Measurements from ENCODE around the gene CA6. TPM values are rescaled to one million over a fixed set of nuclear protein-coding genes. Genes with fewer than 3 reads are reported as not detected.

CA6 gene
- total RNA-seq, 2 experiments from 2014 or later: not detected

- Histone ChIP-seq H3K4me3 (ENCODE audit: low read depth, low read length, poor library complexity, severe bottlenecking) (no peak overlapping the region), H3K9me3 (ENCODE audit: low read length) (no peaks in the 10 kb centered on the region), H2AFZ (ENCODE audit: low read length) (no peak overlapping the region), H3K36me3 (ENCODE audit: insufficient read depth, low read length) (no peaks in the 10 kb centered on the region), H4K20me1 (ENCODE audit: insufficient read depth, low read length) (no peaks in the 10 kb centered on the region), H3K4me2 (ENCODE audit: low read length) (no peak overlapping the region), H3K79me2 (ENCODE audit: insufficient read depth, low read depth, low read length) (no peaks in the 10 kb centered on the region), H3K4me1 (ENCODE audit: insufficient read depth, low read length, poor library complexity, severe bottlenecking) (peaks cover 10% of the 10 kb centered on the region), H3K27ac (ENCODE audit: low read depth, low read length, poor library complexity, severe bottlenecking) (no peak overlapping the region), H3K9me2 (ENCODE audit: insufficient read depth, low read length) (no peaks in the 10 kb centered on the region)
- no TSS peak for BruUV-seq (replicated peaks)
- intact Hi-C loops (cut with micrococcal nuclease; ENCODE audit: unreplicated experiment): no loop called here
- TF ChIP-seq CTCF (conservative IDR thresholded peaks at IDR 0.05; ENCODE audit: low read length) (no peak), EZH2phosphoT487 (IDR thresholded peaks at IDR 0.05; ENCODE audit: borderline replicate concordance, low read depth, low read length) (no peak)
- POLR2A ChIA-PET: interaction anchor here (0.6 to 0.8 kb wide), 3 partner anchors 13 to 133 kb away, joined by 3 read pairs; no protein-coding TSS in a partner anchor
- CTCF ChIA-PET (ENCODE audit: unreplicated experiment): no interaction called here
- DNase-seq (ENCODE audit: low spot score): no peak
These were observed 35.5 kb downstream of the CA6 start for GRCh38 chr1:8981169-8981568.

GRCh38 chr1:8984203-8984602, 38.5 kb downstream of the CA6 start:
- H3K4me2 ChIP-seq (ENCODE audit: low read length): no peak overlapping the region
- POLR2A ChIA-PET: no interaction called here
- DNase-seq (ENCODE audit: low spot score): no peak
- intact Hi-C loops (cut with micrococcal nuclease; ENCODE audit: unreplicated experiment): no loop called here
- no peak overlapping the region for H3K27ac ChIP-seq (ENCODE audit: low read depth, low read length, poor library complexity, severe bottlenecking)
- no peaks in the 10 kb centered on the region for H3K79me2 ChIP-seq (ENCODE audit: insufficient read depth, low read depth, low read length)
- no peak overlapping the region for H2AFZ ChIP-seq (ENCODE audit: low read length)
- H4K20me1 ChIP-seq (ENCODE audit: insufficient read depth, low read length): no peaks in the 10 kb centered on the region
- CTCF ChIA-PET (ENCODE audit: unreplicated experiment): no interaction called here
- H3K36me3 ChIP-seq (ENCODE audit: insufficient read depth, low read length): no peaks in the 10 kb centered on the region
- no peak overlapping the region for H3K4me3 ChIP-seq (ENCODE audit: low read depth, low read length, poor library complexity, severe bottlenecking)
- no peaks in the 10 kb centered on the region for H3K9me3 ChIP-seq (ENCODE audit: low read length)
- TF ChIP-seq CTCF (conservative IDR thresholded peaks at IDR 0.05; ENCODE audit: low read length): no peak
- no peak for TF ChIP-seq EZH2phosphoT487 (IDR thresholded peaks at IDR 0.05; ENCODE audit: borderline replicate concordance, low read depth, low read length)
- BruUV-seq (replicated peaks): no TSS peak
- no peaks in the 10 kb centered on the region for H3K9me2 ChIP-seq (ENCODE audit: insufficient read depth, low read length)
- peaks cover 36% of the 10 kb centered on the region for H3K4me1 ChIP-seq (ENCODE audit: insufficient read depth, low read length, poor library complexity, severe bottlenecking)

- Histone ChIP-seq H3K4me2 (ENCODE audit: low read length) (no peak overlapping the region), H2AFZ (ENCODE audit: low read length) (no peak overlapping the region), H3K79me2 (ENCODE audit: insufficient read depth, low read depth, low read length) (no peaks in the 10 kb centered on the region), H4K20me1 (ENCODE audit: insufficient read depth, low read length) (no peaks in the 10 kb centered on the region), H3K27ac (ENCODE audit: low read depth, low read length, poor library complexity, severe bottlenecking) (no peak overlapping the region), H3K4me1 (ENCODE audit: insufficient read depth, low read length, poor library complexity, severe bottlenecking) (peaks cover 36% of the 10 kb centered on the region), H3K9me2 (ENCODE audit: insufficient read depth, low read length) (no peaks in the 10 kb centered on the region), H3K36me3 (ENCODE audit: insufficient read depth, low read length) (no peaks in the 10 kb centered on the region), H3K9me3 (ENCODE audit: low read length) (no peaks in the 10 kb centered on the region), H3K4me3 (ENCODE audit: low read depth, low read length, poor library complexity, severe bottlenecking) (no peak overlapping the region)
- ChIA-PET CTCF (ENCODE audit: unreplicated experiment) (interaction anchor here (0.5 kb wide), 1 partner anchor 40 kb away, joined by 3 read pairs; no protein-coding TSS in a partner anchor), POLR2A (interaction anchor here (0.7 kb wide), 1 partner anchor 162 kb away, joined by 3 read pairs; no protein-coding TSS in a partner anchor)
- BruUV-seq (replicated peaks): no TSS peak
- intact Hi-C loops (cut with micrococcal nuclease; ENCODE audit: unreplicated experiment): no loop called here
- DNase-seq (ENCODE audit: low spot score): no peak
- TF ChIP-seq CTCF (conservative IDR thresholded peaks at IDR 0.05; ENCODE audit: low read length) (no peak), EZH2phosphoT487 (IDR thresholded peaks at IDR 0.05; ENCODE audit: borderline replicate concordance, low read depth, low read length) (no peak)
These were observed 39.3 kb downstream of the CA6 start for GRCh38 chr1:8984990-8985389.
